ENCODE measurements around the gene CLGN.

The CLGN gene

DNA sequence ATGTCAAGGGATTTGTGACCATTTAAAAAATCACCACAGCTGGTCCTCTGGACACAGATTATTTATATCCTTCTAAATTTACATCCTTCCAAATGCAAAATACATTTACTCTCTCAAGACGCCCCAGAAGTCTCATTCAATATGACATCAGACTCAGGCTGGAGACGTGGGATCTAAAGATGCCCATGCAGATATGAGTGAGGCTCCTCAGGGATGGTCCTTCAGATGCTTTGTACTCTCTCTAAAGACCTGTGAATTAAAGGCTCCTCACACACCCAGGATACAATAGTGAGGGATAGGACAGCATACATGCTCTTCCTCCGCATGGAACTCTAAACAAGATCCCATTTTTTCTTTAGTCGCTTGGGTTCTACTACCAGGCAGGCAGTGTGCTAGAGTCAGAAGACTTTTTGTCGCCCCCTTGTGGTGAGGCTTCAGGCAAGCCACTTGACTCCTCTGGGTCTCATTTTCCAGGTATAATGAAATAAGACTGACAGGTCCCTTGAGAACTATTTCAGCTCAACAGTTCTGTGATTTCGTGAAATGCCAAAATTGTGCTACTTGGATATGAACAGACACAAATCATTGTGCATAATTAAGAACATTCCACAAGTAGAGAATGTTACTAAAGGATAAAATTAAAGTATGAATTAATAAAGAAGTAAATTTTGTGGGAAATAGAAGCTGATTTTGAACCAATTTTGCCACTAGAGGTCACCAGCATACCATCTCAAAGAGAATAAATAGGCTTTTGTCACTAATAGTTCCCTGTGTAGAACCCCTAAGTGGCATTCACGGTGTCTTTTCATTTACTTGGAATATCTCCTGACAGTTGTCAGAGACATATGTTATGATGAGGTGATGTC, 67.7 kb downstream of the CLGN start:
- Mint-ChIP-seq H3K4me1 (ENCODE audit: low read depth) (no peaks in the 10 kb centered on the region), H3K4me3 (no peak overlapping the region), H3K27ac (no peak overlapping the region), H3K27me3 (no peaks in the 10 kb centered on the region), H3K36me3 (ENCODE audit: low read depth) (no peaks in the 10 kb centered on the region), H3K9me3 (no peaks in the 10 kb centered on the region)

DNA sequence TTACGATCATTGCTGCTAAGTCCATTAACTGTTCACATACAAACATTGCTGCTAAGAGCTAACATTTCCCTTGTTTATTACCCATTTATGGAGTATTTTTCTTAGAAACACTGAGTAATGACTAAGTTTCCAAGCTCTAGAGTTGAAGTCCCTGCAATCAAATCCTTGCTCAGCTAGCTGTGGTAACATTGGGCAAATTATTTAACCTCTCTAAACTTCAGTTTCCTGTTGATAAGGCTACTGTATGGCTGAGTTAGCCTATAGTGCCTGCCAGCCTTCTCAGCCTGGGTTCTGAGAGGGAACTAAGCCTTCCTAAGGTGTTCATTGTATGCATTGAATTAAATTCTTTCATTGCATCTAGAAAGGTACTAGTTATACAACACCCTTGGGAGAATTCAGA, 69.2 kb downstream of the CLGN start:
- H3K27me3 Mint-ChIP-seq = no peaks in the 10 kb centered on the region
- H3K9me3 Mint-ChIP-seq = no peaks in the 10 kb centered on the region
- H3K36me3 Mint-ChIP-seq (ENCODE audit: low read depth) = no peaks in the 10 kb centered on the region
- peaks cover 10% of the 10 kb centered on the region for H3K4me1 Mint-ChIP-seq (ENCODE audit: low read depth)
- H3K27ac Mint-ChIP-seq = no peak overlapping the region
- H3K4me3 Mint-ChIP-seq = no peak overlapping the region

DNA sequence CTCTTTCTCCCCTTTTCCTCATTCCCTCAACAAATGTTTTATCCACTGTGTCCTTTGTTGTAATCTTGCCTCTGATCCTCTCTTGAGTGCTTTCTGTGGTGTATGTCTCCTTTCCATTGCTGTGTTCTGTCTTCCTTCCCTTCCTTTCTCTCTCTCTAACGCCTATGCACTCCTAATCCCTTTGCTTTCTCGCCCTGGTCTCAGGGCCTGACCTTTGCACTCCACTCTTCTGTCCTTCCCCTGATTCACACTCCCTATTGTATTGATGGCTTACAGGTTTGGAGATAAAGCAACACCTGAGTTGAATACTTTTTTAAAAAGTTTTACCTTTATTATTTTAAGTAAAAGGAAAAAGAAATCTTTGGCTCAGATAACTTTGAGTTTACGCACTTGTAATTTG, 69.6 kb downstream of the CLGN start:
- Mint-ChIP-seq H3K4me3 (no peak overlapping the region), H3K9me3 (no peaks in the 10 kb centered on the region), H3K36me3 (ENCODE audit: low read depth) (no peaks in the 10 kb centered on the region), H3K27me3 (no peaks in the 10 kb centered on the region), H3K4me1 (ENCODE audit: low read depth) (peaks cover 10% of the 10 kb centered on the region), H3K27ac (no peak overlapping the region)

DNA sequence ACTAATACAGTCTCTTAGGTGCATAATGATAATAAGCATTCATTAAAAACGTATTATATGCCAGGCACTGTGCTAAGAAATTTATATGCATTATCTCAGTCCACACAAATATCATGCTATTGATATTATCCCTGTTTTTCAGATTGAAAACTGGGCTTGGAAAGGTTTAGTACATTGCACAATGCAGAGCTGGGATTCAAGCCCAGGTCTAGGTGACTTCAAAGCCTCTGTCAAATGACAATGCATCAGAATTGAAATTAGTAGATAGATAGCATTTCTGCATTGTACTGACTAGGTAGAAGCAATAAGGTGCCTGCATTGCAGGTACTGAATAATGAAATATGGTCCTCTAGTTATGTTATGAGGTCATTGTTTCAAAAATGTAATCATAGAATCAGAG, 72.2 kb downstream of the CLGN start:
- Mint-ChIP-seq H3K27ac (no peak overlapping the region), H3K36me3 (ENCODE audit: low read depth) (no peaks in the 10 kb centered on the region), H3K4me3 (no peak overlapping the region), H3K4me1 (ENCODE audit: low read depth) (peaks cover 10% of the 10 kb centered on the region), H3K9me3 (no peaks in the 10 kb centered on the region), H3K27me3 (no peaks in the 10 kb centered on the region)

DNA sequence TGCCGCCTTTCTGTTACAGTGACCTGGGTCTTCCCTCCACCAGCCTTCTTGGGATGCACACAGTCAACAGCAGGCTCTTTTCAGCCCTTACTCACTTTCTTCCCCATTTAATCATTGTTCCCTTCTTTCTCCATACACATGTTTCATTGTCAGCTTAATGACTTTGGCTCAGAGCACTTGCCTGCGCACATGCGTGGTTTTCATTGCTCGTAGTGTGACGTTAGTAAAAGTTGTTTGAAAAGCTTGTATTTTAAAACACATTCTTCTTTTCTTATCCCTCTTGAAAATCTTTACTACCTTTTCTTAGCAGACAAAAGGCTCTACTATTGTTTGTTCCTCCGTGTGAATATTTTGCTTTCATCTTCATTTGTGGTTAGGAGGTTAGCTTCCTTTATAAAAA, 73.7 kb downstream of the CLGN start:
- H3K9me3 Mint-ChIP-seq = no peaks in the 10 kb centered on the region
- no peak overlapping the region for H3K4me3 Mint-ChIP-seq
- peaks cover 10% of the 10 kb centered on the region for H3K4me1 Mint-ChIP-seq (ENCODE audit: low read depth)
- no peaks in the 10 kb centered on the region for H3K36me3 Mint-ChIP-seq (ENCODE audit: low read depth)
- H3K27ac Mint-ChIP-seq = no peak overlapping the region
- H3K27me3 Mint-ChIP-seq = no peaks in the 10 kb centered on the region

DNA sequence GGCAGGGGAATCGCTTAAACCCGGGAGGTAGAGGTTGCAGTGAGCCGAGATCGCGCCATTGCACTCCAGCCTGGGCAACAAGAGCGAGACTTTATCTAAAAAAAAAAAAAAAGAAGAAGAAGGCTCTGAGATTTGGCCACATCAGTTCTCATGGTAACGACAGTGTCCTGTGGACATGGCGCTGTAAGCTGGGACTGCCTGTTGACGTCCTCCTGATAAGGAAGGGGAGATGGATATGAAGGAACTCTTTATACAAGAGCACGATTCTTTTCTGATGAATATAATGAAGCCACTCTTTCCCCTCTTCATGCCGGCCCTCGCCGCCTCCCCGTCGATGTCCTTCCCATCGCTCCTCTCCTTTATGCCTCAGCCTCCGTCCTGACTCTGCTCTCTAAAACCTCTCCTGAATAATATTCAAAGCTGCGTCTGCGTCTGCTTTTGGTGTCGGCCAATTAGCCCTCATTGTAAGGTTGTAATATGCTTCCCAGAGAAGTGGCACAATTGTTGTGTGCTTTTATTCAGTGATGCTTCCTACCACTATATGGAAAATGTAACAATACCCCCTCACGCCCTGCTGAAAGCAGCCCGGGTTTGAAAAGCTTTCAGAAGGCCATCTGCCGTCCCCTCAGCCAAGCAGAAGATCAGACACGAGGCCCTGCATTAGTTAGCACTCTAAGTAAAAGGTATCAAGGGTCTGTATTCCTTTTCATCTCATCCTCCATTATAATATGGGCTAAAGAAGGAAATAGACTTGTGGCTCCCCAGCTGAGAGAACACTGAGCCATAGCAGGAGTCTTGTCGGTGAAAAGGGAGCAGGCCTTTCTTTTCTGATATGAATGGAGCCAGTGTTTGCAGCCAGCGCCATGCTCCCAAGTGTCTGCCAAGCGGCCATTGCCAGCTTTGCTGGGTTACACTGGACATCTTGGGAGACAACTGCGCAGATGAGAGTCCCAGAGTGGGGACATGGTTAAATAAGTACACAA, 76.1 kb downstream of the CLGN start:
- H3K4me3 Mint-ChIP-seq = no peak overlapping the region
- H3K36me3 Mint-ChIP-seq (ENCODE audit: low read depth) = no peaks in the 10 kb centered on the region
- no peaks in the 10 kb centered on the region for H3K27me3 Mint-ChIP-seq

DNA sequence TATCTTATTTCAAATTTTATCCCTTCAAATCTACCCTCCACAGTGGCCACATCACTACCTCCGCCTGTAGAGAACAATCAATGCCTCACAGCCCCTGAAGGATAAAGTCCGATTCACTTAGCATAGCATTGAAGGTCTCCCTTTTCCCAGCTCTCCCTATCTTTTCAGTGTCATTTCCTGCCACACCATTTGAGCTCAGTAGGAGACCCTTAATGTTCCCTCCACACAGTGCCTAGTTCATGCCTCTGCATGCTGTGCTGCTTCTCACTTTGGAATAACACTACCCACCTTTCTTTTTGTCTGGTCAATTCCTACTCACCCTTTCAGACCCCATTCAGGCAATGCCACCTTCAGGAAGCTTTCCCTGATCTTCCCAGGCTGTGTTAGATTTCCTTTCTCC, 77.6 kb downstream of the CLGN start:
- Mint-ChIP-seq H3K27ac (no peak overlapping the region), H3K4me3 (no peak overlapping the region), H3K36me3 (ENCODE audit: low read depth) (no peaks in the 10 kb centered on the region), H3K9me3 (no peaks in the 10 kb centered on the region), H3K4me1 (ENCODE audit: low read depth) (peaks cover 10% of the 10 kb centered on the region), H3K27me3 (no peaks in the 10 kb centered on the region)

More for the DNA sequence above, 76.1 kb downstream of the CLGN start:
- Mint-ChIP-seq H3K4me1 (ENCODE audit: low read depth) (peaks cover 10% of the 10 kb centered on the region), H3K27ac (no peak overlapping the region), H3K9me3 (no peaks in the 10 kb centered on the region)

DNA sequence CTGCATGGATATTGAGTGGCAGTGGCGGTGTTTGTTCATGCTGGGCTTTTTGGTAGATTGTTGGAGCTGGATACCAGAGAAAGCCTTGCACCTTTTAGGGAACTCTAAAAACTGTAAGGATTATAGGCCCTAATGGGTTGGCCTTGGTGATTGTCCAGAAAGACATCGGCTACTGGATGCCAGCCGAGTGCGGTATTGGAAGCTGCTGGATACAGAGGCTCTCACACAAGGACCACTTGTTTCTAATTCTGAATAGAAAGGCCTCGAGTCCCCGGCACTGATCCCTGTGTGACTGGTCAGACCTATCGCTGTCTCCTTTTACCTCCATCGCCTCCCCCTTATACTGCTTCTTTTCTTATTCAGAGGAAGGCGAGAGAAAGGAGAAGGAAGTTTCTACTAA, 81.3 kb downstream of the CLGN start:
- Mint-ChIP-seq H3K4me3 (no peak overlapping the region), H3K36me3 (ENCODE audit: low read depth) (no peaks in the 10 kb centered on the region), H3K9me3 (no peaks in the 10 kb centered on the region), H3K4me1 (ENCODE audit: low read depth) (peaks cover 4% of the 10 kb centered on the region), H3K27ac (no peak overlapping the region), H3K27me3 (peaks cover 15% of the 10 kb centered on the region)

DNA sequence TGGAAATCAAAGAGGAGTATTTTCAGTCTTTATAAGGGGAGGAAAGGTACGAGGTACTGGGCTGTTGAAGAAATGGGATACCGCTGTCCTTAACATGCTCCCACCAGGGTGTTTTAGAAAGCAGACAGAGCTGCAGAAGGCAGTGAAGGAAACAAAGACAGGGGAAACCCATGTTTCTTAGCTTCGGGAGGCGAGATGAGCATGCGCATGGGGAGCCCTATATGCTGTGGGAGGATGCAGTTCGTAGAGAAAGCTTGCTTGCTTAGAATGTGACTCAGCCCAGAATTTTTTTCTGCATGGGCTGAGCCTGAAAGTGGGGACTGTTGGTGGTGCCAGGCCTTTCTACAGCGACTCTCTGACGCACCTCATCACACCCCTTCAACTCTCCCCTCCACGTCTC, 82.8 kb downstream of the CLGN start:
- Mint-ChIP-seq H3K27me3 (peaks cover 15% of the 10 kb centered on the region), H3K4me1 (ENCODE audit: low read depth) (peaks cover 4% of the 10 kb centered on the region), H3K27ac (no peak overlapping the region), H3K4me3 (no peak overlapping the region), H3K9me3 (no peaks in the 10 kb centered on the region), H3K36me3 (ENCODE audit: low read depth) (no peaks in the 10 kb centered on the region)

DNA sequence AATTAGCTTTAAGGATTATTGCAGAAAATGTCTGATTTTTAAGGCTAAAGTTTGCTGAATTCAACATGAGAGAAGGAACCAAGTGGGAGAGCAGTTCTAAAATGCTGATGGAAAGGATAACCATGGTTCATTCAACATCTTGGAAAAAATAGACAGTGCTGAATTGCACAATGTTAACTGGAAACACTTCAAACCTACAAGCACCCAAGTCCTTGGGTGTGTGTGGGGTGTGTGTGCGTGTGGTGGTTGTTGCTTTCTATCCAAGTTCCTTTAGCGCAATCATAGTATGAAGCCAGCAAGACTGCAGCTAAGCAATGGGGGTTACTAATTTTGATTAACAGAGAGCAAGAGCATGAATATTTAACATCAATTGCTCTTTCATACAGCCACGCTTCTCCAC, 83.3 kb downstream of the CLGN start:
- Mint-ChIP-seq H3K27me3 (peaks cover 15% of the 10 kb centered on the region), H3K4me1 (ENCODE audit: low read depth) (peaks cover 4% of the 10 kb centered on the region), H3K9me3 (no peaks in the 10 kb centered on the region), H3K27ac (no peak overlapping the region), H3K4me3 (no peak overlapping the region), H3K36me3 (ENCODE audit: low read depth) (no peaks in the 10 kb centered on the region)

DNA sequence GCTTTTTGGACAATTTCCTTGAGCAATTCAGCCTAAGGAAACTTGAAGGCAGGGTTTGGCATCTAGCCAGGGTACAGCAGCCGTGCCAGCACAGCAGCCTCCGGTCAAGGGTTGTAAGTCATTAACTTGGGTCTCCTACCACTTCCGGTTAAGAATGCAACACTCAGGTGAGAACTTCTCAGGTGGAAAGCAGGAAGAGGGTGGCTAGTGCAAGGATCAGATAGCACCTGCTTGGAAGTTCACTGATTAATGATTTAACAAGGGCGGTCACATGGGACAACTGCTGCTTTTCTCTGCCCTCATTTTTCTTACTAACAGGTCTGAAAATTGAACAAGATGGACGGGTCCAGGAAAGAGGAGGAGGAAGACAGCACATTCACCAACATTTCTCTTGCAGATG, 84.1 kb downstream of the CLGN start:
- Mint-ChIP-seq H3K27me3 (peaks cover 15% of the 10 kb centered on the region), H3K27ac (no peak overlapping the region), H3K36me3 (ENCODE audit: low read depth) (no peaks in the 10 kb centered on the region), H3K9me3 (no peaks in the 10 kb centered on the region), H3K4me3 (no peak overlapping the region), H3K4me1 (ENCODE audit: low read depth) (peaks cover 4% of the 10 kb centered on the region)

DNA sequence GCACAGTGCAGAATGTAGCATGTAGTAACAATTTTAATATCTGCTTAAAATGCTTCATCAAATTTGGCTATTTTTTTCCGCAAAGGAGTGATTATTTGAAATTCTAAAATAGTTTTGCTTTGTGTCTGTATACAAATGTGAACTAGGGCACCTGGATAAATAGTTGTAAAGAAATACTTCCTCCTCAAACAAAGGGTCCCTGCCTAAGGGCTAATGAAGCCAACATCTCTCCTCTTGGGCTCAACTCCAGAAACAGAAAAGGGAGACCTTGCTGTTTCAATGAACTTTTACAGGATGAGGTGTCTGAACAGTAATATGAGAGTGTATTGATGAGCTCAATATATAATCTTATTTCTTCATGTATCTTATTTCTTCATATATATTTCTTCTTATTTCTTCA, 84.8 kb downstream of the CLGN start:
- H3K27ac Mint-ChIP-seq = no peak overlapping the region
- no peak overlapping the region for H3K4me3 Mint-ChIP-seq
- no peaks in the 10 kb centered on the region for H3K9me3 Mint-ChIP-seq
- no peaks in the 10 kb centered on the region for H3K36me3 Mint-ChIP-seq (ENCODE audit: low read depth)
- peaks cover 15% of the 10 kb centered on the region for H3K27me3 Mint-ChIP-seq
- H3K4me1 Mint-ChIP-seq (ENCODE audit: low read depth) = peaks cover 4% of the 10 kb centered on the region
